ENCODE data around the gene ZNF549. TPM values are rescaled to one million over a fixed set of nuclear protein-coding genes. Genes with fewer than 3 reads are reported as not detected.

ZNF549 gene
- 1.3 to 2.0 TPM (median 1.6 TPM) in 5 replicates for total RNA-seq (2022; extraction: Qiagen RNA extraction; ENCODE audit: low read depth)

DNA sequence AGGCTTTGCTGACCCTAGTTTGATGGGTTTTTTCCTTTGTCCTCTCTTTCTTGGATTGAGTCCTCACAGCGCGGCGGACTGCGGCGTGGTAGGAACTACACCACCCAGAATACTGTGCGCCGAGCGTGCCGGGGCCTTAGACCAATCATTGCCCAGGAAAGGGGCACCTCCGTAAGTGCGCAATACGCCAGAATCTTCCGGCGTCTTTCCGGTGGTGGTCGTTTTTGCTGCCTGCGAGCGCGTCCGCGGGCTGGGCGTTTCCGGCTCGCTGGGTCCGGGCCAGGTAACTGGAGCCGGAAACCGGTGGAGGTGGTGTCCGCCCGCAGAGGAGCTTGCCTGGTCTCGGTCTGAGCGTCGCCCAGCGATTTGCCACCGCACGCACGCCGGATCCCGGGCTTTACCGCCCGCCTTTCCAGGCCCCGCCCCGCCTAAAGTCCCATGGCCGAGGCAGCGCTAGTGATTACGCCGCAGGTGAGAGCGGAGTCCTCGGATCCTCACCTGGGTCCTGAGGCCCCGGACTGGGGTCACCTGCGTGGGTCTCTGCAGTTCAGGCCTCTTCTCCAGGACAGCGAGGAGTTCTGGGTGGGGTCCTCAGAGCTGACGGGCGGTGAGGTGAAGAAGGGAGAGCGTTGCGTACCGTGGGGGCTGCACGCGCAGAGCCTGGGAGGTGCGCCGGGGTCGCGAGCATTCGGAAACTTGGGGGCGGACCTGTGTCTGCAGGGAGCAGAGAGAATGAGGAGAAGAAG lies at the start of gene ZNF549:
Gene ZNF549 (plus strand): TSS at position 221 of the 746 bp plus-strand sequence. CDS start 218 bp downstream, at position 439.

DNA sequence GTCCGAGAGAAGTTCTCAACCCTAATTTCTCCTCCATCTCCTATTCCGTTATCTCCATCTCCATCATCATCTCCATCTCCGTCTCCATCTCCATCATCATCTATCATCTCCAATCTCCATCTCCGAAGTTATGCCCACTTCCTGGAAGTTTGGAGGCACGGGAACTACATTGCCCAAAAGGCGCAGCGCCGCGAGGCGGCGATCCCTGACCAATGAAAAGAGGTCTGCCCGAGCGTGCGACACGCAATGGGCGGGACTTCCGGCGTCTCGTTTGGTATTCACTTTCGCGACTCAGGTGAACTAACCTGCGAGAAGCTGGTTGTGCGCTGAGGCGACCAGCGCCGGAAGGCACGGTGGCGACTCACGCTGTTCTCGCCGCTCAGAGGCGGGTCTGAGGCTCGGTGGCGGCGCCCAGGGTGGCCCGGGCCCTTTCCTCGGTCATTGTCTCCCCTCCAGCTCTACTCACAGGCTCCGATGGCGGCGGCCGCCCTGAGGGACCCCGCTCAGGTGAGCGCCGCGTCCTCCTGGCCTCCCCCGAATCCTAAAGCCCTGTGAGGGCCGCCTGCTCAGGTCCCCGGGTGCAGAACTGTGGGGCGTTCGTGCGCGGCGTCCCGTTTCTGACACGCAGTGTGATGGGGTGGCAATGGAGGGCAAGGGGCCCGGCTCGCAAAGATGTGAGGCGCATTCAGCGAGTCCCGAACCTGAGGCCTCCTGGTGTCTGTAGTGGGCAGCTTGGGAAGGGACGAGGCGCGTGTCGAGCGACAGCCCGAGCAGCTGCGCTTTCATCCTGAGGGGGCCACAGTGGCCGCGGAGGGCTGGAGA lies 39.5 kb upstream of the ZNF549 start, which contains the start of gene ZNF419:
Gene ZNF419 (plus strand): TSS at position 274 of the 822 bp plus-strand sequence. CDS start 201 bp downstream, at position 475.

DNA sequence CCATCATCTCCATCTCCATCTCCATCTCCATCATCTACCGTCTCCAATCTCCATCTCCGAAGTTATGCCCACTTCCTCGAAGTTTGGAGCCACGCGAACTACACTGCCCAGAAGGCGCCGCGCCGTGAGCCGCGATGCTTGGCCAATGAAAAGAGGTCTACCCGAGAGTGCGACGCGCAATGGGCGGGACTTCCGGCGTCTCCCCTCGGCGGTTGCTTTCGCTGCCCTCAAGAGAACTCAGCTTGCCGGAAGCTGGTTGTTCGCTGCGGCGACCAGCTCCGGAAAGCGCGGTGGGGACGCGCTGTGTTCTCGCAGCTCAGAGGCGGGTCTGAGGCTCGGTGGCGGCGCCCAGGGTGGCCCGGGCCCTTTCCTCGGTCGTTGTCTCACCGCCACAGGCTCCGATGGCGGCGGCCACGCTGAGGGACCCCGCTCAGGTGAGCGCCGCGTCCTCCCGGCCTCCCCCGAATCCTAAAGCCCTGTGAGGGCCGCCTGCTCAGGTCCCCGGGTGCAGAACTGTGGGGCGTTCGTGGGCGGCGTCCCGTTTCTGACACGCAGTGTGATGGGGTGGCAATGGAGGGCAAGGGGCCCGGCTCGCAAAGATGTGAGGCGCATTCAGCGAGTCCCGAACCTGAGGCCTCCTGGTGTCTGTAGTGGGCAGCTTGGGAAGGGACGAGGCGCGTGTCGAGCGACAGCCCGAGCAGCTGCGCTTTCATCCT lies 27.3 kb upstream of the ZNF549 start, which contains the start of gene ZNF773:
Gene ZNF773 (plus strand): TSS at position 259 of the 716 bp plus-strand sequence. CDS start 143 bp downstream, at position 402.

DNA sequence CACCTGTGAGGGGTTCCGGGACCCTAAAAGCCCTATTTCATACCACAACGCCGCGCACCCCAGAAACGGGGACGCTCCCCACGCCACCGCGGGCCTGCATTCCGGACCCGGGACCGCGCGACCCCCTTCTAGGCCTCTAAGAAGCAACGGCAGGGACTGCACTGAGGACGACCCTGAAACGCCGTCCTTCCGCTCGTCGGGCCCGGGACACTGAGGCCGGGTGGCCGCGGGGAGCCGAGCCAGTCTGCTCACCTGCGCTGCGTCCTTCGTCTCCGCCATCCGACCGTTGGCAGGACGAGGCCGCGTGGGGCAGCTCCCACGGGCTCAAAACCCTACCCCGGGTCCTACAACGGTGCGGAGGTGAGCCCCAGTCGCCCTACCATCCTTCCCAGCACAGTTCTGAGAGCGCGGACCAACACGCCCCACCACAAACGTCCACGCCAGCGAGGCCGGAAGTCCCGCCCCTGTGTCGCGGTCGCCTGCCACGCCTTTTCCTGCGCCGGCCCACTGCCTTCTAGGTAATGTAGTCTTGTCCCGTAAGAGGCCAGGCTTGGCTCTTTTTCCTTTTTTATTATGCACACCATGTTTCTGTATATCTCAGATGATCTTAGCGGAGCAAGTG lies 32.4 kb downstream of the ZNF549 start, which contains the start of gene ZNF550:
Gene ZNF550 (minus strand): TSS at position 460 of the 622 bp plus-strand sequence. CDS start 181 bp downstream, at position 279.

DNA sequence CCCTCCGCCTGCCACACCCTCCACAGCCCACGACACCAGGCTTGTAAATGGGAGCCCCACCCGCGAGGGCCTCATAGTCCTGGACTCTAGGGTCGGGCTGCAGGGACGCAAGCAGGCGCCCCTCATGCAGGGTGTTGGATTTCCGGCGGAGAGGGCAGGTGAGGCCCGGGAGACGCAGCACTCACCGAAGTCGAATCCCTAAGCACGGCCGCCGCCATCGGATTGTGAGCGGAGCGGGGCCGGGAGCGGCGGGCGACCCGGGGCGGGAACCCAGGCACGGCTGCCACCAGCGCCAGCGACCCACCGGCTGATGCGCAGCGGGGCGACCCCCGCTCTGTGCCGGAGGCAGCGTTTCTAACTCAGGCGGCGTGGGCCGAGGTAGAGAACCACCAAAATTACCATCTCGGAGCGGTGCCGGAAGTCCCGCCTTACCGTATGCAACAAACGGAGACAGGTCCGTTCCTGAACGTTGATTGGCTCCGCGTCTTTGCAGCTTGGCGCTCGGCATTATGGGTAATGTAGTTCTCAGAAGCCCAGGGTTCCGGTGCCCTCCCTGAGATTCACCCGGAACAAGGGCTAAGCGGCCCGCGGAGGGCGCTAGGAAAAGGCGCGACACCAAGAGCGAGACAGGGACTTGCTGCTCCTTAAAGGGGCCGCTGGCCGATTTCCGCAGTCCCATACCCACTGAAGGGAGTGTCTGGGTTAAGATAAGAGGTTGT lies 51.5 kb downstream of the ZNF549 start, which contains the start of gene ZNF416:
Gene ZNF416 (minus strand): TSS at position 425 of the 719 bp plus-strand sequence. CDS start 207 bp downstream, at position 218.

DNA sequence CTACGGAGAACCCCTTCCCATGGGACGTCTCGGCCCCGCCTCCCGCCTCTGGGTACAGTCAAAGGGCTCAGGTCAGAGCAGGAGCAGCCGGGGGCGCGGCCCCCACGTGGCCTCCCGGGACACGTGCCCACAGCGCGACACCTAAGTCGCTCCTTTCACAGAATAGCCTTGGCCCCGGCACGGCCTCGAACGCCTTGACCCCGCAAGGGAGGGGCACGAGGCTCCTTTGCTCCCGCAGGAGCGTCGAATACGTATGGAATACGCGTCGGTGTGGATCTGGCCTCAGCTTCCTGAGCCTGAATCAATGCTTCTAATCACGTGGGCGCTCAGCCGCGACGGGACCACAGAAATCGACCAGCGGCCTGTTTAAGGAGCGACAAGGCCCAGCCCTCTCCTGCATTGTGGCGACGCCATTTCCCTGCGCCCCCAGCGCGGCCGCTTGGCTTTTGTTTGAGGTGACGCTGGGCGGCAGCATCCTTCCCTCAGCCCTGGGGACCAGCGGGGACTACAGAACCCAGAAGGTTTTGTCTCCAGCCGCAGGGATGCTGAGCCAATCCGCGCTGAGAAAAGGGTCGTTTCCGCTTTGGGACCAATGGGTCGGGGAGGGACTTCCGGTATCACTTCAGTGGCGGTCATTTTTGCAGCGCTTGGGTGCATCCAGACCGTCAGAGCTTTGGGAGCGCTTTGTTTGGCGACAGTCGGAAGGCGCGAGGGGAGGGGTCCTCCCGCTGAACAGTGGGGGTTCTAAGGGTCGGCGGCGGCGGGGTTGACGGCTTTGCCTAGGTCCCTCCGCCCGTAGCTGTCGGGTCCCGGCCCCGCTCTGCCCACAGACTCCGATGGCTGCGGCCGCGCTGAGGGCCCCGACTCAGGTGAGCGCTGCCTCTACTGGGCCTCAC lies 56.6 kb downstream of the ZNF549 start, which contains the start of gene ZIK1:
Gene ZIK1 (plus strand): TSS at position 625 of the 896 bp plus-strand sequence. CDS start 212 bp downstream, at position 837.

DNA sequence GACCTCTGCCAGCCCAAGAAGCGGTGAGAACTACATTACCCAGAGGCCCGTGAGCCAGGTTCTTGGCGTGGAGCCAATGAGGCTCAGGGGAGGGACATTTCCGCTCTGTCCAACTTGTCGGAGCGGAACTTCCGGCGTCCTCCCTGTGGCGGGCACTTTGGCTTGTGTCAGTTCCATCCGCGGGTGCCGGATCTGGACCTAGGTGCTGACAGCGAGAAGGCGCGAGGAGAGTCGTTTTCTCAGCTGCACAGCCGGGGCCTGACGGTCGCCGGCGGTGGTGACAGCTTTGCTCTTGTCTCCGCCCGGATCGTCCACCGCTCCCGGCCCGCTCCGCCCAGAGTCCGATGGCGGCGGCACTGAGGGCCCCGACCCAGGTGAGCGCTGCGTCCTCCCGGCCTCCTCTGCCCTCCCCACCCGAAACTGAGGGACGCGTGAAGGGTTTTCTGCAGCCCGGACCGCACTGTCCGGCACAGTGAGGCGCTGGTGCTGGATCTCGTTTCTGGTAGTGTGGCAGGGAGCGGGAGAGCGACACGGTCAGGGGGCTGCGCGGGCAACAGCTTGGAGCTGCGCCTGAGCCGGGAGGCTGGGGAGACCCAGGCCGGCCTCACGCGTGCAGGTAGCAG lies 72.7 kb downstream of the ZNF549 start, which contains the start of gene ZNF530:
Gene ZNF530 (plus strand): TSS at position 125 of the 623 bp plus-strand sequence. CDS start 4,461 bp downstream, outside the sequence.

Other genes starting within 250 kb of the ZNF549 start
- gene ZNF460, start 246.9 kb upstream of the ZNF549 start, total RNA-seq (2022; extraction: Qiagen RNA extraction; ENCODE audit: low read depth) = 0.77 to 1.2 TPM (median 1.0 TPM) in 5 replicates
- gene ZNF543, start 206.9 kb upstream of the ZNF549 start, total RNA-seq (2022; extraction: Qiagen RNA extraction; ENCODE audit: low read depth) = 0.82 to 2.0 TPM (median 1.5 TPM) in 5 replicates
- 1.7 to 2.1 TPM (median 2.1 TPM) in 5 replicates for gene ZNF304, start 176.1 kb upstream of the ZNF549 start, total RNA-seq (2022; extraction: Qiagen RNA extraction; ENCODE audit: low read depth)
- gene TRAPPC2B, start 163.8 kb upstream of the ZNF549 start, total RNA-seq (2022; extraction: Qiagen RNA extraction; ENCODE audit: low read depth) = 14.3 to 17.8 TPM (median 15.6 TPM) in 5 replicates
- gene ZNF547, start 163.8 kb upstream of the ZNF549 start, total RNA-seq (2022; extraction: Qiagen RNA extraction; ENCODE audit: low read depth) = 1.4 to 2.0 TPM (median 1.6 TPM) in 5 replicates
- 2.9 to 4.0 TPM (median 3.5 TPM) in 5 replicates for gene ZNF548, start 137.5 kb upstream of the ZNF549 start, total RNA-seq (2022; extraction: Qiagen RNA extraction; ENCODE audit: low read depth)
- 2.9 to 6.8 TPM (median 4.8 TPM) in 5 replicates for gene ZNF17, start 116.2 kb upstream of the ZNF549 start, total RNA-seq (2022; extraction: Qiagen RNA extraction; ENCODE audit: low read depth)
- gene ZNF749, start 92.0 kb upstream of the ZNF549 start, total RNA-seq (2022; extraction: Qiagen RNA extraction; ENCODE audit: low read depth) = 13.7 to 16.8 TPM (median 15.4 TPM) in 5 replicates
- 0.06 to 0.13 TPM in 2 of 5 replicates, not detected in the others for gene VN1R1, start 70.2 kb upstream of the ZNF549 start, total RNA-seq (2022; extraction: Qiagen RNA extraction; ENCODE audit: low read depth)
- 0.83 to 1.5 TPM (median 1.2 TPM) in 5 replicates for gene ZNF772, start 49.8 kb upstream of the ZNF549 start, total RNA-seq (2022; extraction: Qiagen RNA extraction; ENCODE audit: low read depth)
- 4.6 to 7.6 TPM (median 6.7 TPM) in 5 replicates for gene ZNF419, start 39.6 kb upstream of the ZNF549 start, total RNA-seq (2022; extraction: Qiagen RNA extraction; ENCODE audit: low read depth)
- 4.6 to 7.1 TPM (median 4.8 TPM) in 5 replicates for gene ZNF773, start 27.4 kb upstream of the ZNF549 start, total RNA-seq (2022; extraction: Qiagen RNA extraction; ENCODE audit: low read depth)
- gene ZNF550, start 32.5 kb downstream of the ZNF549 start, total RNA-seq (2022; extraction: Qiagen RNA extraction; ENCODE audit: low read depth) = 2.1 to 4.4 TPM (median 4.2 TPM) in 5 replicates
- 4.2 to 4.9 TPM (median 4.5 TPM) in 5 replicates for gene ZNF416, start 51.6 kb downstream of the ZNF549 start, total RNA-seq (2022; extraction: Qiagen RNA extraction; ENCODE audit: low read depth)
- gene ZIK1, start 56.8 kb downstream of the ZNF549 start, total RNA-seq (2022; extraction: Qiagen RNA extraction; ENCODE audit: low read depth) = 0.06 TPM in 1 of 5 replicates, not detected in the others
- gene ZNF530, start 72.5 kb downstream of the ZNF549 start, total RNA-seq (2022; extraction: Qiagen RNA extraction; ENCODE audit: low read depth) = 4.1 to 4.8 TPM (median 4.4 TPM) in 5 replicates
- gene ZNF134, start 86.9 kb downstream of the ZNF549 start, total RNA-seq (2022; extraction: Qiagen RNA extraction; ENCODE audit: low read depth) = 5.3 to 9.1 TPM (median 8.5 TPM) in 5 replicates
- gene ZNF211, start 105.8 kb downstream of the ZNF549 start, total RNA-seq (2022; extraction: Qiagen RNA extraction; ENCODE audit: low read depth) = 5.4 to 6.4 TPM (median 6.0 TPM) in 5 replicates
- gene ZSCAN4, start 141.6 kb downstream of the ZNF549 start, total RNA-seq (2022; extraction: Qiagen RNA extraction; ENCODE audit: low read depth) = not detected in 5 replicates
- gene ZNF551, start 154.6 kb downstream of the ZNF549 start, total RNA-seq (2022; extraction: Qiagen RNA extraction; ENCODE audit: low read depth) = 5.4 to 6.2 TPM (median 6.0 TPM) in 5 replicates
- gene ZNF154, start 181.8 kb downstream of the ZNF549 start, total RNA-seq (2022; extraction: Qiagen RNA extraction; ENCODE audit: low read depth) = not detected in 5 replicates
- 0.73 to 1.0 TPM (median 0.80 TPM) in 5 replicates for gene ZNF671, start 200.3 kb downstream of the ZNF549 start, total RNA-seq (2022; extraction: Qiagen RNA extraction; ENCODE audit: low read depth)
- gene ZNF776, start 219.5 kb downstream of the ZNF549 start, total RNA-seq (2022; extraction: Qiagen RNA extraction; ENCODE audit: low read depth) = 4.3 to 6.2 TPM (median 5.1 TPM) in 5 replicates
- 5.6 to 7.8 TPM (median 6.4 TPM) in 5 replicates for gene ZNF586, start 242.3 kb downstream of the ZNF549 start, total RNA-seq (2022; extraction: Qiagen RNA extraction; ENCODE audit: low read depth)